ENCODE measurements around the gene SLK.

- TF ChIP-seq SIN3A (IDR thresholded peaks at IDR 0.05; ENCODE audit: borderline replicate concordance, insufficient read depth, low read length) (no peak), POLR2AphosphoS5 (IDR thresholded peaks at IDR 0.05; ENCODE audit: low read depth, low read length) (no peak), FOXP2 (optimal IDR thresholded peaks at IDR 0.05; ENCODE audit: borderline replicate concordance, extremely low read depth, extremely low read length, insufficient read depth) (no peak), TAF1 (IDR thresholded peaks at IDR 0.05; ENCODE audit: borderline replicate concordance, insufficient read depth, low read length) (no peak)
- TF ChIP-seq, protein P1, sequence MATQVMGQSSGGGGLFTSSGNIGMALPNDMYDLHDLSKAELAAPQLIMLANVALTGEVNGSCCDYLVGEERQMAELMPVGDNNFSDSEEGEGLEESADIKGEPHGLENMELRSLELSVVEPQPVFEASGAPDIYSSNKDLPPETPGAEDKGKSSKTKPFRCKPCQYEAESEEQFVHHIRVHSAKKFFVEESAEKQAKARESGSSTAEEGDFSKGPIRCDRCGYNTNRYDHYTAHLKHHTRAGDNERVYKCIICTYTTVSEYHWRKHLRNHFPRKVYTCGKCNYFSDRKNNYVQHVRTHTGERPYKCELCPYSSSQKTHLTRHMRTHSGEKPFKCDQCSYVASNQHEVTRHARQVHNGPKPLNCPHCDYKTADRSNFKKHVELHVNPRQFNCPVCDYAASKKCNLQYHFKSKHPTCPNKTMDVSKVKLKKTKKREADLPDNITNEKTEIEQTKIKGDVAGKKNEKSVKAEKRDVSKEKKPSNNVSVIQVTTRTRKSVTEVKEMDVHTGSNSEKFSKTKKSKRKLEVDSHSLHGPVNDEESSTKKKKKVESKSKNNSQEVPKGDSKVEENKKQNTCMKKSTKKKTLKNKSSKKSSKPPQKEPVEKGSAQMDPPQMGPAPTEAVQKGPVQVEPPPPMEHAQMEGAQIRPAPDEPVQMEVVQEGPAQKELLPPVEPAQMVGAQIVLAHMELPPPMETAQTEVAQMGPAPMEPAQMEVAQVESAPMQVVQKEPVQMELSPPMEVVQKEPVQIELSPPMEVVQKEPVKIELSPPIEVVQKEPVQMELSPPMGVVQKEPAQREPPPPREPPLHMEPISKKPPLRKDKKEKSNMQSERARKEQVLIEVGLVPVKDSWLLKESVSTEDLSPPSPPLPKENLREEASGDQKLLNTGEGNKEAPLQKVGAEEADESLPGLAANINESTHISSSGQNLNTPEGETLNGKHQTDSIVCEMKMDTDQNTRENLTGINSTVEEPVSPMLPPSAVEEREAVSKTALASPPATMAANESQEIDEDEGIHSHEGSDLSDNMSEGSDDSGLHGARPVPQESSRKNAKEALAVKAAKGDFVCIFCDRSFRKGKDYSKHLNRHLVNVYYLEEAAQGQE (IDR thresholded peaks at IDR 0.05; ENCODE audit: insufficient read depth in 1 of 2, low read depth in 2 of 2, low read length in 2 of 2) = no peak
These were observed 58.6 kb downstream of the SLK start for GRCh38 chr10:104025524-104025923.

Data from PFSK-1 (cell line).